HG03135 (cell line): ENCODE data around the gene MAPK8IP3.

ENCODE experiments used
- ATAC-seq: cut with Tn5 transposase; IDR thresholded peaks from one replicate; pipeline ENCODE4 v1.9.1; 2021; ENCODE audit warnings: mild to moderate bottlenecking, moderate library complexity; ENCODE audit not compliant: unreplicated experiment

Gene MAPK8IP3

DNA sequence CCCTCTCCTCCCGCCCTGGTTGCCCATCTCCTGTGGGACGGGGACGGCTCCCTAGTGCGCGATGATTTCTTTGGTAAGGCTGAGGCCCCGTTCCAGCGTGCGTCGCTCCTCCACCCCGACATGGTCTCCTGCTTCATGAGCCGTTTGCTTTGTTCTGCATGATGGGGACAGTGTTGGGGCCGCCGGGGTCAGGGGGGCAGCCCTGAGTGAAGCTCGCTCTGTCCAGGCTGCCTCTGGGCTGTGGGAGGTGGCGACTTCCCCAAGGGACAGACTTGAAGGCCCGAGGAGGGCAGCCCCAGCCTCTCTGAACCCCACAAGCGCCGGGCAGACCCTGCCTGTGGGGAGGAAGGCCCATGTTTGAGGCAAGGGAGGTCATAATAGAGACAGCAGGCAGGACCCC is 52.9 kb downstream of the MAPK8IP3 start:
- no peak for ATAC-seq

DNA sequence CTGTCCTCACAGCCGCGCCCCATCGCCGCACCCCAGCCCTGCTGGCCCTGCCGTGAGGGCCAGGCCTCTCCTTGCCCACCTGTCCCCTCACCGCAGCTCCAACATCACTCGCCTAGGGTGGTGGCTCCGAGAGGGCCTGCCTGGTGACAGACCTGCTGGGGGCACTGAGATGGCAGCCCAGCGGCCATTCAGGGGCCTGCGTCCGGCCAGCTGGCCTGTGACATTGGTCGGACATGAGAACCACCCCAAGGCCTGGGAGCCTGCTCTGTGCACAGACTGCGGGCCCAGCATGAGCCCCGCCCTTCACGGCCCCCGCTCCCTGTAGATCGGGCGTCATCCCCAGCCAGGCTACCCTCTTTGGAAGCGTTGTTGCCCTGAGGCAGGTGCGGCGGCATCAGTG is 53.5 kb downstream of the MAPK8IP3 start:
- ATAC-seq: no peak

DNA sequence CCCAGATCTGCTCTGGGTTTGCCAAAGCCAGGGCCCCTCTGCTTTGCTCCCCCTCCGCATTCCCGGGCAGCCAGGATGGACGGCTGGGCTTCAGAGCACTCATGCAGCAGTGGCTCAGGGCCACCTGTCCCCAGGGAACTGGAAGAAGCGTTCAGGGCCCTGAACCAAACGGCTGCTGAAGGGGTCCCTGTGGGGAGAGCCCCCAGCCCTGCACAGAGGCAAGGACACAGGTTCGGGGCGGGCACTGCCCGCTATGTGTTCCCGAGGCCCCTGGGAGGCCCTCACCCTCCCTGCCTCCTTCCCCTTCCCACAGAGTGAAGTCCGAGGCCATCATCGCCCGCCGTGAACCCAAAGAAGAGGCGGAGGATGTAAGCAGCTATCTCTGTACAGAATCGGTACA is 54.9 kb downstream of the MAPK8IP3 start:
- ATAC-seq: no peak

DNA sequence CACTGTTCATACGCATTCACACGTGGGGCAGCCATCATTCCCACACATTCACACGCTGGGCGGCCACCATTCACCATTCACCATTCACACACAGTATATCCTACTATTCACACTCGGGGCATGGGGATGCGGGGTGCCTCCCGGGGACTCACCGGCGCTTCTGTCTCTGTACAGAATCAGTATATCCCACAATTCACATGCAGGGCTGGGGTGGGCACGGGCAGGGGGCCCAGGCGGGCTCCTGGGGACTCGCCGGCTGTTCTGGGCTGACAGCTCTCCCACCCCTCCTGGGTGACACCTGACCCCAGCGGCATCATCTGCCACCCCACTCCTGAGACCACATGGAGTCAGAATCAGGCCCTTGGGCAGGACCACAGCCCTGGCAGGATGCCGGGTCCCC is 55.8 kb downstream of the MAPK8IP3 start:
- no peak for ATAC-seq

DNA sequence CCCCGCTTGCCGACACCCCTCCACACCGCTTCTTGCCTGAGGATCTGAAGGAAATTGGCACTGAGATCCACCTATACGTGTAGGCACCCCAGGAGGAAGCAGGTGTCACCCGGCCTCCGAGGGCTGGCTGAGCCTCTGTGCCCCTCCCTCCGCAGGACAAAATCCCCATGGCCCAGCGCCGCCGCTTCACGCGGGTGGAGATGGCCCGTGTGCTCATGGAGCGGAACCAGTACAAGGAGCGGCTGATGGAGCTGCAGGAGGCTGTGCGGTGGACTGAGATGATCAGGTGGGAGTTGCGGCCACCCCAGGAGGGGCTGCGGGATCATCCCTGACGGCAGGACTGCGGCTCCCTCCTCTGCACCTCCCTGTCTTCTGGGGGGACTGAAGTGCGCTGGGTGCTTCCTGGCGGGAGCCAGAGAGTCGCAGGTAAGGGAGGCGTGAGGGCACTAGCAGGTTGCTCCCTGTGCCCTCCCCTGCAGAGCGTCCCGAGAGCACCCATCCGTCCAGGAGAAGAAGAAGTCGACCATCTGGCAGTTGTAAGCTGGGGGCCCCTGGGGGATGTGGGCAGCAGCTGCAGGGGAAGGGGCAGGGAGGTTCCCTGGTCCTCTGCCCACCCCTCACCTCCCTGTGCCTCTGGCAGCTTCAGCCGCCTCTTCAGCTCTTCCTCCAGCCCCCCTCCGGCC is 56.3 kb downstream of the MAPK8IP3 start:
- ATAC-seq: no peak

DNA sequence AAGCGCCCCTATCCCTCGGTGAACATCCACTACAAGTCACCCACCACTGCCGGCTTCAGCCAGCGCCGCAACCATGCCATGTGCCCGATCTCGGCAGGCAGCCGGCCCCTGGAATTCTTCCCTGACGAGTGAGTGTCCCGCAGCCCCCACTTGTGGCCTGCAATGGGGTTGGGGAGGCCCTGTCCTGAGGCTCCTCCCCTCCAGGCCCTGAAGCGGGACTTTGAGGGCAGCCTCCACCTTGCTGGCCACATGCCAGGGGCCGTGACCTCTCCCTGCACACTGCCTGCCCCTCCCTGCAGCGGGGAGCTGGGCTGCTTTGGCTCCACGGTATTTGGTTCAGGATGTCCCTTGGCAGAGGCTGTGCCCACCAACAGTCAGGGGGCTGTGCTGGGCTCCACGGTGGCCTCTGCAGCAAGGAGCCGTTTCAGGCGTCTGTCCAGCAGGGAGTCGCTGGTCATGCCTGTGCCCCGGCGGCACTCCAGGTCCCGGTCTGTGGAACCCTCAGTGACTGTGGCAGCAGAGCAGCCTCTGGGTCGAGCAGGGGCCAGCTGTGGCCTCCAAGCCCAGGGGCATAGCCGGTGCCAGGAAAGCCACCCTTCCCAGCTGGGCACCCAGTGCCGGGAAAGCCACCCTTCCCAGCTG is 57.0 kb downstream of the MAPK8IP3 start:
- ATAC-seq: no peak

DNA sequence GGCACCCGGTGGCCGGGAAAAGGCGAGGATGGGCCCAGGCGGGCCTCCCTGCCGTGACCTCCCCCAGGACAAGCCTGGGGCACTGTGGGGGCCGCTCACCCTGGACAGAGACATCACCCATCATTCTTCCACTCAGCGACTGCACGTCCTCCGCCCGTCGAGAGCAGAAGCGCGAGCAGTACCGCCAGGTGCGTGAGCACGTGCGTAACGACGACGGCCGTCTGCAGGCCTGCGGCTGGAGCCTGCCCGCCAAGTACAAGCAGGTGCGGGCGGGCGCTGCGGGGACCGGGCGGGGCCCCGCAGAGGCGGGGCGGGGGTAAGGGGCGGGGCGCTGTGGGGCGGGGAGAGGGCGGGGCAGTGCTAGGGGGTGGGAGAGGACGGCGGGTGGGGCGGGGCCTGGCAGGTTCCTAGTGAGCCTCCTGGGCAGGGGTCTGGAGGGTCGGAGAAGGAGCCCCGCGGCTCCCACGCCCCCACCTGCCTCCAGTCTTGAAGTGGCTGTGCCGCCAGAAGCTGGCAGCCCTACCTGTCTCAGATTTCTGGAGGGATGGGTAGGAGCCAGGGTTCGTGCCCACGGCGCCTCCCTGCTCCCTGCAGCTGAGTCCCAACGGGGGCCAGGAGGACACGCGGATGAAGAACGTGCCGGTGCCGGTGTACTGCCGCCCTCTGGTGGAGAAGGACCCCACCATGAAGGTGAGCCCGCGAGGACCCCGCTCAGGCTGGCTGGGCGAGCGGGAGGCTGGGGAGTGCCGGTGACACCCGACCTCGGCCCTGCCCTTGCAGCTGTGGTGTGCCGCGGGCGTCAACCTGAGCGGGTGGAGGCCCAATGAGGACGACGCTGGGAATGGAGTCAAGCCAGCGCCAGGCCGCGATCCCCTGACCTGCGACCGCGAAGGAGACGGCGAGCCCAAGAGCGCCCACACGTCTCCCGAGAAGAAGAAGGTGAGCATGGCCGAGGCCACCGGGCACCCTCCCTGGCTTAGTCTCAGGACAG is 57.8 kb downstream of the MAPK8IP3 start:
- ATAC-seq: no peak

DNA sequence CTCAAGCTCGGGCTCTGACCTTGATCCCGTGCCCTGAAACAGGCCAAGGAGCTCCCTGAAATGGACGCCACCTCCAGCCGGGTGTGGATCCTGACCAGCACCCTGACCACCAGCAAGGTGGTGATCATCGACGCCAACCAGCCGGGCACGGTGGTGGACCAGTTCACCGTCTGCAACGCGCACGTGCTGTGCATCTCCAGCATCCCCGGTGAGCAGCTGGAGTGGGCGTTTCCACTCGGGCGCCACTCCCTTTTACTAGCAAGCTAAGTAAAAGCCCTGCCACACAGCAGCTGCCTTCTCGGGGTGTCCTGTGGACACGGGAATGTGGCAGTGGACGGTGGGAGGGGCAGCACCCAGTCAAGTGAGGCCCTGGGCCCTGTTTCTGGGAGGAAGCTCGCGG is 59.0 kb downstream of the MAPK8IP3 start:
- no peak for ATAC-seq

DNA sequence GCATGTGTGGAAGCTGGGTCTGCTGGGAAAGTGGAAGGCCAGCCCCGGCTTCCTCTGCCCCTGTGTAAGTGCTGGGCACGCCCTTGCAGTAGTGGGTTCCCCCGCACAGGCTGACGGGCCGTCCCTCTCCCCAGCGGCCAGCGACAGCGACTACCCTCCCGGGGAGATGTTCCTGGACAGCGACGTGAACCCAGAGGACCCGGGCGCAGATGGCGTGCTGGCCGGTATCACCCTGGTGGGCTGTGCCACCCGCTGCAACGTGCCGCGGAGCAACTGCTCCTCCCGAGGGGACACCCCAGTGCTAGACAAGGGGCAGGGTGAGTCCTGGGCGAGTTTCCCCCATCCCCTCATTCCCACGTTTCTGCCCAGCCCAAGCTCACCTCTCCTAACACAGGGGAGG is 59.8 kb downstream of the MAPK8IP3 start:
- no peak for ATAC-seq

DNA sequence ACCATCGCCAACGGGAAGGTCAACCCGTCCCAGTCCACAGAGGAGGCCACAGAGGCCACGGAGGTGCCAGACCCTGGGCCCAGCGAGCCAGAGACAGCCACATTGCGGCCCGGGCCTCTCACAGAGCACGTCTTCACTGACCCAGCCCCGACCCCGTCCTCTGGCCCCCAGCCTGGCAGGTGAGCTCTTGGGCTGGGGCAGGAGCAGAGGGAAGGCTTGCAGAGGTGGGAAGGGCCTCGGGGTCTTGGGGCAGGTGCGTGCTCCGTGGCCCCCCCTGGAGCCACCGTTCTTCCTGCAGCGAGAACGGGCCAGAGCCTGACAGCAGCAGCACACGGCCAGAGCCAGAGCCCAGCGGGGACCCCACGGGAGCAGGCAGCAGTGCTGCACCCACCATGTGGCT is 60.2 kb downstream of the MAPK8IP3 start:
- no peak for ATAC-seq

DNA sequence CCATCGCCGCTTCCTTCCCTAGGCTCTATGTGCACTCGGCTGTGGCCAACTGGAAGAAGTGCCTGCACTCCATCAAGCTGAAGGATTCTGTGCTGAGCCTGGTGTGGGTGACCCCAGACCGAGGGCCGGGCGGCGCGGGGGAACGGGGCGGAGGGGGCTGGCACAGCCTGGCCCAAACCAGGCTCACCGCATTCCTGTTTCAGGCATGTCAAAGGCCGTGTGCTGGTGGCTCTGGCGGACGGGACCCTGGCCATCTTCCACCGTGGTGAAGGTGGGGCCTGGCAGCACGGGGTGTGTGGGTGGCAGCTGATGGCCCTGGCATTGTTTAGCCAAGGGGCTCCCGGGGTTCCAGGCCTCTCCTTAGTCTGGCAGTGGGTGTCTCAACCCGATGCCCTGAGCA is 60.7 kb downstream of the MAPK8IP3 start:
- ATAC-seq: no peak

DNA sequence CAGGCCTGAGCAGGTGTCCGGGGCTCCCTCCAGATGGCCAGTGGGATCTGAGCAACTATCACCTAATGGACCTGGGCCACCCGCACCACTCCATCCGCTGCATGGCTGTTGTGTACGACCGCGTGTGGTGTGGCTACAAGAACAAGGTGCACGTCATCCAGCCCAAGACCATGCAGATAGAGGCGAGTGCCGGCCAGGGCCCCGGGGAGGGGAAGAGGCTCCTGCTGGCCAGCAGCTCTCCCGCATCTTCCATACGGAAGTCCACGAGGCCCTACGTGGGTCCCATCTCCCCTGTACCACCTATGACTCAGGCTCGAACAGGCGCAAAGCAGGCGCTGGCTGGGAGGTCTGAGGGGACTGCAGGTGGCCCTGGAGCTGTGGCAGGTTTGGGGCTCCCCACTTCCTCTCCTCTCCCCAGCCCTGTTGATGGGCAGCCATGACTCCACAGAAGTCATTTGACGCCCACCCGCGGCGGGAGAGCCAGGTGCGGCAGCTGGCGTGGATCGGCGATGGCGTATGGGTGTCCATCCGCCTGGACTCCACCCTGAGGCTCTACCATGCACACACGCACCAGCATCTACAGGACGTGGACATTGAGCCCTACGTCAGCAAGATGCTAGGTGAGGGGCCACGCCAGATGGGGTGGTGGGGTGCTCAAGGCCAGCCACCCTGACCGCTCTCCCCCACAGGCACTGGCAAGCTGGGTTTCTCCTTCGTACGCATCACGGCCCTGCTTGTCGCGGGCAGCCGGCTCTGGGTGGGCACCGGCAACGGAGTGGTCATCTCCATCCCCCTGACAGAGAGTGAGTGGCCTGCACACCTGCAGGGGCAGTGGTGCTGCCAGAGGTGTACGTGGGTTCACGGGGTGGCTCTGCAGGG is 61.4 kb downstream of the MAPK8IP3 start:
- no peak for ATAC-seq

DNA sequence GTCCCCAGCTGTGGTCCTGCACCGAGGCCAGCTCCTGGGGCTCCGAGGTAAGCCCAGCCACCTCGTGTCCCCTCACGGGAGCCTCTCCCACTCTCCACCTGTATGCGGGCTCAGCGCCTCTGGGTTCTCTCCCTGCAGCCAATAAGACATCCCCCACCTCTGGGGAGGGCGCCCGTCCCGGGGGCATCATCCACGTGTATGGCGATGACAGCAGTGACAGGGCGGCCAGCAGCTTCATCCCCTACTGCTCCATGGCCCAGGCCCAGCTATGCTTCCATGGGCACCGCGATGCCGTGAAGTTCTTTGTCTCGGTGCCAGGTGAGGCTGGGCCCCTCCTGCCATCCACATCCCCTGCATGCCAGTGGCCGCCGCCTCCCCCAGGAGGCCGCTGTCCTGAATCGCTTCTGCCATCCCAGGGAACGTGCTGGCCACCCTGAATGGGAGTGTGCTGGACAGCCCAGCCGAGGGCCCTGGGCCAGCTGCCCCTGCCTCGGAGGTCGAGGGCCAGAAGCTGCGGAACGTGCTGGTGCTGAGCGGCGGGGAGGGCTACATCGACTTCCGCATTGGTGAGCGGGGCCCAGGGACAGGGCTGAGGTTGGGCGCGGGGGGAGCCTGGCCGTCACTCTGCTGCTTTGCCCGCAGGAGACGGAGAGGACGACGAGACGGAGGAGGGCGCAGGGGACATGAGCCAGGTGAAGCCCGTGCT is 62.2 kb downstream of the MAPK8IP3 start:
- ATAC-seq: no peak

DNA sequence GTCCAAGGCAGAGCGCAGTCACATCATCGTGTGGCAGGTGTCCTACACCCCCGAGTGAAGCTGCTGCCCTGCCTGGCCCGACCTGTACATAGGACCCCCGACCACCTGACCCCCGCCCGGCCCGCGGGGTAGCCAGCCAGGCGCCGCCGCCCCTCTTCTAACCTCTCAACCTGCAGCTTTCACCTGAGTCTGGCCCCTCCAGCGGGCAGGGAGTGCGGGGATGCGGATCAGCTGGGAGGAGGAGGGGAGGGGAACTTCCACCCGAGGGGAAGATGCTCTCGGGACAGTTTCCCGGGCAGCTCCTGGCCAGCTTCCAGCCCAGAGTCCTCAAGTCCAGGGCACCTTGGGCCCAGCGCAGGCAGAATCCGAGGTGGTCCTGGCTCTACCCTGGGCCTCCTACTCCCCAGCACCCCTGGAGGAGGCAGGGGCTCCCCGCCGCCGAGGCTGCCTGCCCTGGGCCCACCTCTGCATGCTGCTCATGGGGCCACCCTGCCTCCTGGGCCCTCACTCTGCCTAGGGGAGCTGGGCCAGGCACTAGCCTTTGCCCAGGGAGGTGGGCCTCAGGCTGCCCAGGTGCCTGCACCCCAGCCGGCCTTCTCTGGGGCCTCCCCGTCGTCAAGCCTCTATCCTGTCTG is 62.9 kb downstream of the MAPK8IP3 start:
- no peak for ATAC-seq

DNA sequence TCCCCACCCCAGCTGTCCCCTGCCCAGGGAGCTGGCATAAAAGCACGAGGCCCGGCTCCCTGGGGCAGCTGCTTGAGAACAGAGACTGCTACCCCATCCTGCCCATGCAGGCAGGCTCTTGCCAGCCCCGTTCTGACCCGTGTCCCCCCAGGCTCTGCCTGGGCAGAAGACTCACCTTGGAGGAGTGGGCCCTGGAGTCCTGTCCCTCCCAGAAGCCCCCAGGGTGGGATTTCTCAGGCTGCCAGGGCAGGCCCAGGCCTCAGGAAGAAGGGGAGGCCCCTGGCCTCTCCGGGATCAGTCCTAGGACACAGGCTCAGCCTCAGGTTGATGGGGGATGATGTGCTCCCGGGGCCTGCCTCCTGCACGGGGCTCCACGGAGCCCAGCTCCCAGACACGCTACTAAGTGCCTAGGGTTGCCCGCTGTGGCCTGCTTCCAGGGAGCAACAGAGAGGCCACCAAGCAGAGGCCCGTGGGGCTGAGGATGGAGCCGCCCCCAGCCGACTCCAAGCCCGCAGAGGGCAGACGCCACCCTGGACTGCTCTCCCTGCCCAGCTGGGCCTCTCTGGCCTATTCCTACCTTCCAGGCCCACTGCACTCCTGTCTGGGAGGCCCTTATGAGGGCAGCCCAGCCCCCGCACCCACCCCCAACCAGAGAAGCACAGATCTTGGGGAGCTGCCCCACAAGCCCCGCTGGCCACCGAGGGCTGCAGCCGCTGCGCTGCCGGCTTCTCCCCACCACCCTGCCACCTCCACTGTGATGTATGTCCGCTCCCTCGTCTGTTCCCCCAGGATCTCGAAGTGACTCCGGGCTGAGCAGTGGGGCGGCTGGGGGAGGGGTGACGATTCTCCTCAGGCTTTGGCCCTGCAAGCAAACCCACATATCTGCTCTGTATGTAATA is 63.7 kb downstream of the MAPK8IP3 start:
- ATAC-seq: no peak

DNA sequence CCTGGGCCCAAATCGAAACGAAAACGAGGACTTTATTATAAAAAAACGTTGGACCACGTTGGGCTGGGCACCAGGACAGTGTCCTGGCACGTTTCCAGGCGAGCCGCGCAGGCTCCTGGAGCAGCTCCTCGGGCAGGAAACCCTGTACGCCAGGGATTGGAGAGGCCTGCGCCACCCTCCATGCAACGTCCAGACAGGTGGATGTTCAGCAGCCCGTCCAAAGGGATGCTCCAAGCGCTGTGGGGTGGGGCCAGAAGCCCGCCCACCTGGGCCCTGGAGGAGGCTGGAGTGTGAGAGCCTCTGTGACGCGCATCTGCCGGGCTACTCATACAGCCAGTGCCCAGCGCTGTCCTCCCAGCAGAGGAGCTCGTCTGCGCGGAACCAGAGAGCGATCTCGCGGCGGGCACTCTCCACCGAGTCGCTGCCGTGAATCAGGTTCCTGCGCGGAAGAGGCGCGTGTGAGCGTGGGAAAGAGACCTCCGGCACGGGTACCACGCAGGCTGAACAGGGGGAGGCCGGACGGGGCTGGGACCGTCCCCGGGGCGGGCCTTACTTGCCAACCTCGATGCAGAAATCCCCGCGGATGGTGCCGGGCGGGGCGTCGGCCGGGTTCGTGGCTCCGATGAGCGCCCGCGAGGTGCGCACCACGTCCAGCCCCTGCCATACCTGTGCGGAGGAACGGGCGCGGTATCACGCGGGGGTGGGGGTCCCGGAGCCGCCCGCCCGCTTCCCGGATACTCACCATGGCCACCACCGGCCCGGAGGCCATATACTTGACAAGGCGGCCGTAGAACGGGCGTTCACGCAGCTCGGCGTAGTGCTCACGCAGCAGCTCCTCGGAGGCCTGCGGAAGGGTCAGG is 64.6 kb downstream of the MAPK8IP3 start:
- no peak for ATAC-seq

DNA sequence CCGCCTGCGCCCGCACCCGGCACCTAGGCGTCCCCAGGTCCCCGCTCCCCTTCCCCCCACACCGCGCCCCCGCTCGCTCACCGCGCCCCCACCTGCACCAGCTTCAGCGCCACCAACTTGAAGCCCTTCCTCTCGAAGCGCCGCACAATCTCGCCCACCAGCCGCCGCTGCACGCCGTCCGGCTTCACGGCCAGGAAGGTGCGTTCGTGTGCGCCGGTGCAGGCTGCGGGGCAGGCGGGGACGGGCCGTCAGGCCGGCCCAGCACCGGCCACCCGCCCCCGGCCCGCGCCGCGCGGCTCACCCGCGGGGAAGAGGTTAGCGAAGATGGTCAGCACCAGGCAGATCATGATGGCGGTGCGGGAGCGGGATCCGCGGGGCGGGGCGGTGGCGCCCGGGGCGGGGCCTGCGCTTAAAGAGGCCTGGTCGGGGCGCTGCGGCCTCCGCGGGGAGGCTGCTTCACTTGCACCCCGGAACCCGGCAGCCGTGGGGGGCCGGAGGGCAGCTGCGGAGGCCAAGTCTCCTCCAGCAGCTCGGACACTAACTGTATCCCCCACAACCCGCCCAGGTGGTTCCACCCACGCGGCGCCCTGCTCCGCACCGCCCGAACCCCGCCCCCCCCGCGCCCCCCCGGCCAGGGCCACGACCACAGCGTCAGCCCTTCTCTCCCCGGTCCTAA is 65.3 kb downstream of the MAPK8IP3 start, which contains the start of gene NME3:
Gene NME3 (minus strand): TSS at position 356 of the 676 bp plus-strand sequence. CDS start 9 bp downstream, at position 347.
- ATAC-seq: no peak
